Choroid plexus epithelial cell (primary cell): Measurements from ENCODE around the gene HYOU1.
"Not testable (repeated sequence)": the region's sequence is repeated elsewhere in the genome, so short reads cannot be mapped to it uniquely, and the experiment has no call there.

ENCODE experiments used
- DNase-seq: peaks from one replicate; pipeline ENCODE4 v3.0.0-alpha.2; 2010; ENCODE audit warnings: low read depth
- H3K4me3 ChIP-seq: 2 replicates; pipeline ENCODE4 v1.5.1; 2011; ENCODE audit warnings: low read depth, mild to moderate bottlenecking, control low read depth, low read length, moderate library complexity
- CTCF ChIP-seq: conservative IDR thresholded peaks from 2 replicates; pipeline ENCODE4 v1.5.1; 2011; ENCODE audit warnings: low read depth, mild to moderate bottlenecking, control low read depth, inconsistent platforms, low read length, moderate library complexity

HYOU1 gene

GRCh38 chr11:119057000-119057769 lies at the start of gene HYOU1:
TSS of gene HYOU1 (minus strand) at chr11:119057205. CDS start at chr11:119056160, 1,045 bp downstream.
- H3K4me3 ChIP-seq = peak within 1 kb of the TSS; percentile 88
- peak; percentile 53 for TF ChIP-seq CTCF
- peak; percentile 97 for DNase-seq

DNA sequence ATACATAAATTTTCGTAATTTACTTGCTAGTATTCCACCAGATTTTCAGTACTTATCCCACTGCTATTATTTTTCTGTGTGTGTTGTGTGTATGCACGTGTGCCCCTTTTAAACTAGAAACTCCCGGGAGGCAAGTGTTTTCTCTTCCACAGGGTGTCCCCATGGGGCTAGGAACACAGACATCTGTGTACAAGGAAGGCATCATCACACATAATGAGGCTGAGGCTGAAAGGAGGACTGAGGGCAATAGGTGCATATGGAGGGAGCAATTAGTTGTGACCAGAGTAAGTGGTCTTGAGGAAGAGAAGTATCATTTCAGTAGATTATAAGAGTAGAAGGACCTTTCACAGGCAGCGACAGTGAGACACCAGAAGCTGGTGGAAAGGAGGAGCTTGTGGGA lies 46.8 kb upstream of the HYOU1 start:
- DNase-seq = peak; percentile 32
- peak; percentile 14 for TF ChIP-seq CTCF
- H3K4me3 ChIP-seq = no peak overlapping the region

DNA sequence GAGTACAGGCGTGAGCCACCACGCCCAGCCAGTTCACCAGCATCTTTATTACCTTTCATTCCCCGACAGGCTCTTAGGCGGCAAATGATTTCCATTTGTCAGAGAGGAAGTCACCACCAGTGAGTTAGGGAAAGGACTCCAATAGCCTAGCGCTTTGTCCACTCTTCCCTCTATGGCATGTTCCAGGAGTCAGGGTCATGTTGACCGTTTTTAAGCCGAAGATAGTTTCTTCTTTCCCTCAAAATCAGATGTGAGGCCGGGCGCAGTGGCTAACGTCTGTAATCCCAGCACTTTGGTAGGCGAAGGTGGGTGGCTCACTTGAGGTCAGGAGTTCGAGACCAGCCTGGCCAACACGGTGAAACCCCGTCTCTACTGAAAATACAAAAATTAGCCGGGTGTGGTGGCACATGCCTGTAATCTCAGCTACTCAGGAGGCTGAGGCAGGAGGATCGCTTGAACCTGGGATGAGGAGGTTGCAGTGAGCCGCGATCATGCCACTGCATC lies 46.2 kb upstream of the HYOU1 start:
- not testable (repeated sequence) for H3K4me3 ChIP-seq, DNase-seq

DNA sequence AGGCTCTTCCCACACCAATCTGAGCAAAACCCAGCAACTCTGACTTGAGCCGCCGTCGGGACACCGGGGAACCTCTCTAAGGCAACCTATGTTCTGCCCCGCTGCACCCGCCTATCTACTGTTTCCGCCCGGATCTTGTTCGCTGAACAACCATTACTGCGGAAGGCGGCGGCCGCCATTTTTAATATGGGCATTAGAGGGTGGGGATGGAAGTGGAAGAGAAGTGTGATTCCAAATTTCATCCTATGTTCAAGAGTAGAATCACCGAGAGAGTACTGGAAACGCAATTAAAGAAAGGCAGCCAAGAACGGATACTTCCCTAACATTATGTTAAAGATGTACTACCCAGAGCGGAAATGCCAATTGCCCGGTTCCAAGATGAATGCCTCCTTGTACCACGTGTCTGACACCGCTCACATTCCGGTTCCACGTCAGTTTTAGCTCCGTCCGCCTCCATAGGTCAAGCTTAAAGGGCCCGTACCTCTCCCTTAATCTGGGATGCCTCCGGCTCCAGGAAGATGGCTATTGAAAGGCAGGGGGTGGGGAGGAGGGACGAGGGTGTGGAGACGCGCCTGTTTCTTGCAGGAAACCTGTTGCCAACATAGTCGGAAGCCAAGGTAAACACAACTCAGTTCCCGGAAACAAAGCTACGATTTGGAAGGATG lies 44.9 kb upstream of the HYOU1 start, which contains the start of gene DPAGT1:
TSS of gene DPAGT1 (minus strand) at position 95 of the 665 bp plus-strand sequence. CDS start 198 bp downstream, outside the sequence.
- no peak for TF ChIP-seq CTCF
- peak; percentile 98 for DNase-seq
- H3K4me3 ChIP-seq = peak within 1 kb of the TSS; percentile 83

- no peak for DNase-seq
- TF ChIP-seq CTCF = no peak
Observed at GRCh38 chr11:119100994-119101758, 44.2 kb upstream of the HYOU1 start.

GRCh38 chr11:119100246-119100970 lies 43.4 kb upstream of the HYOU1 start:
- peak overlapping the region; percentile 83 for H3K4me3 ChIP-seq
- peak; percentile 63 for DNase-seq
- peak; percentile 59 for TF ChIP-seq CTCF

More at GRCh38 chr11:119100994-119101758, 44.2 kb upstream of the HYOU1 start:
- H3K4me3 ChIP-seq = peak overlapping the region; percentile 83
